ENCODE results near the gene FOXE3. TPM values are rescaled to one million over a fixed set of nuclear protein-coding genes. Genes with fewer than 3 reads are reported as not detected.
"Not testable (repeated sequence)": the region's sequence is repeated elsewhere in the genome, so short reads cannot be mapped to it uniquely, and the experiment has no call there.

Gene FOXE3
- total RNA-seq, 1 donor from 2014 or later = not detected

DNA sequence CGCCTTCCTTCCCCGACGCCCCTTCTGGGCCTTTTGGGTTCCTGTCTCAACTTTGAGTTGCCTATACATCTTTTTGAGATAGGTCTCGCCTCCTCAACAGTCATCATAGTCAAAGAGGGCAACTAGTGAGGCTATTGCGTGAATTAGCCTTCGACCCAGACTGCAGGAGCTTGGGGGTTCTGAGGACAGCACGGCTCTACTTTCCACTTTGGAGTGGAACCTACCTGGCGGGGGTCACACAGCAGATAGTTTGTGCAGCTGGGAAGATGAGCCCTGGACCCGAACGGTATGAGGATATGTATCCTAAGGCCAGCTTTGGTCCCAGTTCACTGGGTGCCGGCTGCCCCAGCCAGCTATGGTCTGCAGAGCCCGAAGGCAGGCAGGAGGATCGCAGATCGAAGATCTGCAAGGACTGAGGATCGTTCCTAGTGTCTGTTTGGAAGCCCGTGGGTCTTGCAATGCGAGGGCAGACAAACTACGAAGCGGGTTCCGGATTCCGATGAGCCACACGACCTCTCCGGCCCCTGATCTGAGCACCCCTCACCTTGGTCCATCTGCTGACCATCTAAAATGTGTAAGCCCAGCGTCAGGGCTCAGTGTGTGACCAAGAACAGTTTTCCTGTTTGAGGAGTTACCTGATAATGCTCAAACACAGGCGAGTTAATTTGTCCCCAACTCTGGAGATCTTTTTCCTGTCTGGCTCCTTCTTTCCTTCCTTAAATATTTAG is 29.9 kb downstream of the FOXE3 start:
- no peak for DNase-seq (ENCODE audit: low spot score)

- DNase-seq (ENCODE audit: low spot score) = no peak
Measured at GRCh38 chr1:47448462-47449222, 32.6 kb downstream of the FOXE3 start.

DNA sequence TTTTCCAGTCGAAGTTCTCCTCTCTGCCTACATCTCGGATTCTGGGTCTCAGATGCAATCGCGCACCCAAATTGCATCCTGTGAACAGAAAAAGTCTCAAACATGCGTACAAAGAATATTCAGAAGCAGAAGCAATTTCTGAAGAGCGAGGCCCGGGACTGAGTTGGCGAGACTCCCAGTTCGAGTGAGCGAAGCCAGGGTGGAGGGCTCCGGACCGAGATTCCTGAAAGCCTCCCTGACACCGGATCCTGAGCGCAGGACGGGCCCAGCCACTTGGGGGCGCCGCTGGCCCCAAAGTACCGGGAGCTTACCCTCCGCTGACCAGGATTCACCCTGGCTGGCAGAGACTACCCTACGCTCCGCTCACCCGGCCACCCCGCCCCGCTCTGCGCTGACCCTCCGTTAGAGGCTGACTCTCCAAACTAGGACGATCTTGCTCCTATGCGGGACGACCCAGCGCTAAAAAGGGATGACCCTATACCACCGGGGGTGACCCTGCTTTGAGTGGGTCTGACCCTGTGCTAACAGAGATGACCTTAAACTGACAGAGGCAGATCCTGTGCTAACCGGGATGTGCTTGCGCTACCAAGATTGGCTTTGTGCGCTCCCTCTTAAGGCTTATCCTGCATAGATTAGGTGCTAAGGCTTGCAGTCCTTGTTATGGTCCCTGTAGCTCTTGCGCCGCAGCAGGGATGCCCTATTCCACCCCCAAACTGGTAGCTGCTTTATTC is 33.9 kb downstream of the FOXE3 start:
- no peak for DNase-seq (ENCODE audit: low spot score)

- no peak for DNase-seq (ENCODE audit: low spot score)
Measured at GRCh38 chr1:47450606-47451005, 34.5 kb downstream of the FOXE3 start.

DNA sequence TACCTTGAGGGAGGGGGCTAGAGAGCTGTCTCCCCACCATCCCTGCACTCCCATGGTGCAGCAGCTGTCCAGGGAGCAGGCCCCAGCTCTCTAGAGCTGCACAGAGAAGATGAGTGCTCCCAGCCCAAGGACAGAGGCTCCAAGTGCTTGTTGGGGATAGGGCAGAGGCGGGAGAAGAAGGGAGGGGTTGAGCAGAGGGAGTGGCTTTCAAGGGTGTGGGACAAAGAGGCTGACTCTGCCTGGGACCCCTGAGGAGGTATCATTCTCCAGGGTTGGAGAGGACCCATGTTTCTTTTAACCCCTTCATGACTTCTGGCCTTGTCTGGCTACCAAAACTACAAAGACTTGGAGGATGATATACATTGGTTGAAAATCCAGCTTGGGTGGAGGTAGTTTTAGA is 36.3 kb downstream of the FOXE3 start:
- DNase-seq (ENCODE audit: low spot score) = no peak

DNA sequence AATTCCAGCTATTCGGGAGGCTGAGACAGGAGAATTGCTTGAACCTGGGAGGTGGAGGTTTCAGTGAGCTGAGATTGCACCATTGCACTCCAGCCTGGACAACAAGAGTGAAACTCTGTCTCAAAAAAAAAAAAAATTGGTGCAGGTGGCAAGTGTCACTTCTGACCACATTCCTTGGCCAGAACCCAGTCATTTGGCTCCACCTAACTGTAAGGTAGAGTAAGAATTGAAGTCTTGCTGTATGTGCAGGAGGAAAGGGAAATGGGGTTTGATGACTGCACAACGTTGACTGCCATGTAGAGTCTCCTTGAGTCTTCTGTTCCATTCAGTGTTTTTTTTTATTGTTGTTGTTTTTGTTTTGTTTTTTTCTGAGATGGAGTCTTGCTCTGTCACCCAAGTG is 37.8 kb downstream of the FOXE3 start:
- DNase-seq (ENCODE audit: low spot score) = not testable (repeated sequence)

DNA sequence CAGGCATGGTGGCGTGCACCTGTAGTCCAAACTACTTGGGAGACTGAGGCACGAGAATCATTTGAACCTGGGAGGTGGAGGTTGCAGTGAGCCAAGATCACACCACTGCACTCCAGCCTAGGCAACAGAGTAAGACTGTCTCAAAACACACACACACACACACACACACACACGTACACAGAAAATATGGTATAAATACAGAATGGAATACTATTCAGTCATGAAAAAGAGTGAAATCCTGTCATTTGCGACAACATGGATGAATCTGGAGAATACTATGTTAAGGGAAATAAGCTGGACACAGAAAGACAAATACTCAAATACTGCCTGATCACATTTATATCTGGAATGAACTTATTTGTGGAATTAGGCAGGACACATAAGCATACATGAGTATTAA is 40.2 kb downstream of the FOXE3 start:
- no peak for DNase-seq (ENCODE audit: low spot score)

DNA sequence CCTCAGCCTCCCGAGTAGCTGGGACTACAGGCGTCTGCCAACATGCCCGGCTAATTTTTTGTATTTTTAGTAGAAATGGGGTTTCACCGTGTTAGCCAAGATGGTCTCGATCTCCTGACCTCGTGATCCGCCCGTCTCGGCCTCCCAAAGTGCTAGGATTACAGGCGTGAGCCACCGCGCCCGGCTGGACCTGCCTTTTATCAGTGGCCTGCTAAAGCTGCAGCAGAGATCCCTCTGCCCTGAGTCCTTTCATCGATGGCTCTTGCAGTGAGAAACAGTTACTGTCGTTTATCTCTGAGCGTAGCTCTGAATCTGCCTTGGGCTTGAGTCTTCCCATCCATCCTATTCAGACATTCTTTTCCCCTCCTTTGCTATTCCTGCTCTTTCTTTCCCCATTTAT is 41.5 kb downstream of the FOXE3 start:
- not testable (repeated sequence) for DNase-seq (ENCODE audit: low spot score)

DNA sequence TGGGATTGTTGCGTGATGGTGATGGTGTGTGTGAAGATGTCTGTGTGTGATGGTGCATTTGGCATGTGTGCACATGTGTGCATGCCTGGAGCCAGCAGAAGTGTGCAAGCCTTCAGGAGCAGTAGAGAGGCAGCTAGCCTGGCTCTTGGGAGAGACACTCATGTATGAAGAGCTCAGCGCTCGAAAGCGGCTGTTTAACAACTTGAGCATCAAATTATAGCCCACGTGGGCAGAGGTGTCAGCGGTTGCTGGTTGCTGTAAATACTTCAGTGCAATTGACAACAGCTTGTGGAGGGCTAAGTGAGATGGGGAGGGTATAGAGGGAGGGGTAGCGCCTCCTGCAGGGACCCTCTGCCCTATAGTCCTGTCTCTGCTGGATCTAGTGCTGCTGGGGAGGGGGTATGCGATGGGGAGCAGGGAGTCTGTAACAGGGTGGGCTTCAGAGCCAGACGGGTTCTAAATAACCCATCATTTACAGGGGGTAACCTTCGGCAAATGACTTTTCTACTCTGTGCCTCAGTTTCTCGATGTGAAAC is 43.2 kb downstream of the FOXE3 start:
- no peak for DNase-seq (ENCODE audit: low spot score)

DNA sequence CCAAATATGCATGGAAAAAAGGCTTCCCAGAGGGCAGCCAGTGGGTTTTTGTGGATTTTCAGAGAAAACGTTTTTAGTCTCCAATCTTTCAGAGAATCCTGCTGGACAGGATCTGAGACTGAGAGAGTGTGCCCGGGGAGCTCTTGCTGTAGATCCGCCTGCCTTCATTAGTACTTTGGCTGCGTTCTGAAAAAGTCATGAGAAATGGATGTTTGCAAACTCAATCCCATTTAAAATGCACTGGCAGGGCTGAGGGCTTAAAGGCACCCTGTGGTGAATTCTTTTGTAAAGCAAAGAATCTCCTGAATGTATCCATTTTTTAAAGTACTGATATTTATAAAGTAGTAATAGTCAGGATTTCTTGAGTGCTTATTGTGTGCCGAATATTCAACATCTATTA is 44.0 kb downstream of the FOXE3 start:
- DNase-seq (ENCODE audit: low spot score) = no peak

DNA sequence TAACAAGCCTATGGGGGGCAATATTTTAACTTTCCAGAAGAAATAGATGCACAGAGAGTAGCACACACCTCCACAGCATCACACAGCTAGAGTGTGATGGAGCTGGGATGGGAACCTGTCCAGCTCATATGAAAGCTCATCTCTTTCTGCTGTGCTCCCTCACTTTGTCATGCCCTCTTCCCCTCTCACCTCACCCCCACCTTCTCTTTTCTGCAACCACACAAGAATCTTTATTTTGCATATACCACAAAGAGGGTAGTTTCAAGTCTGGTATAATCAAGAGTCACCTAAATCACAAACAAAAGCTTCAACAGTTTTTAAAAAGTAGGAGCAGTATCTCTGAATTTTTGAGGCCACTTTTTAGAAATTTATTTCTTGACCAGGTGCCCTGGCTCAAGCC is 44.4 kb downstream of the FOXE3 start:
- DNase-seq (ENCODE audit: low spot score) = no peak

- DNase-seq (ENCODE audit: low spot score) = no peak
Measured at GRCh38 chr1:47465605-47466004, 49.5 kb downstream of the FOXE3 start.

Other genes starting within 250 kb of the FOXE3 start
- 2.8 TPM for gene PDZK1IP1, start 226.2 kb upstream of the FOXE3 start, total RNA-seq
- 11.0 TPM for gene TAL1, start 184.1 kb upstream of the FOXE3 start, total RNA-seq
- 1.8 TPM for gene STIL, start 102.1 kb upstream of the FOXE3 start, total RNA-seq
- 151 TPM for gene CMPK1, start 82.5 kb upstream of the FOXE3 start, total RNA-seq
- gene FOXD2, start 21.8 kb downstream of the FOXE3 start, total RNA-seq = 0.13 TPM